ENCODE results near the gene SLC66A3. TPM values are rescaled to one million over a fixed set of nuclear protein-coding genes. Genes with fewer than 3 reads are reported as not detected.

SLC66A3 gene
- total RNA-seq, 1 experiment from 2014 or later = 13.3 TPM

- Histone ChIP-seq H3K27me3 (ENCODE audit: insufficient read depth, low read length) (no peaks in the 10 kb centered on the region), H2AK5ac (ENCODE audit: insufficient read length, low read length) (no peak overlapping the region), H3K23ac (ENCODE audit: insufficient read length, low read depth, low read length) (no peak overlapping the region), H3K4me2 (ENCODE audit: insufficient read depth, insufficient read length, low read length) (no peak overlapping the region), H3K27ac (ENCODE audit: insufficient read length, low read depth, low read length) (no peak overlapping the region), H2BK15ac (ENCODE audit: low read depth, low read length) (no peak overlapping the region), H4K91ac (ENCODE audit: insufficient read length, low read depth, low read length) (no peak overlapping the region), H3K79me2 (ENCODE audit: insufficient read depth, low read length) (no peaks in the 10 kb centered on the region), H3K14ac (ENCODE audit: insufficient read depth, low read length) (no peak overlapping the region), H2BK120ac (ENCODE audit: low read depth, low read length, poor library complexity, severe bottlenecking) (no peak overlapping the region), H4K8ac (replicated peaks; ENCODE audit: insufficient read length, low read depth, low read length) (no peak overlapping the region), H4K5ac (ENCODE audit: insufficient read length, low read depth, low read length) (no peak overlapping the region), H3T11ph (ENCODE audit: low read length) (no peak overlapping the region), H2AFZ (ENCODE audit: low read length) (no peak overlapping the region), H2BK5ac (ENCODE audit: insufficient read length, low read length) (no peak overlapping the region), H3K18ac (ENCODE audit: insufficient read length, low read depth, low read length) (no peak overlapping the region), H3K23me2 (ENCODE audit: insufficient read length, low read depth, low read length, poor library complexity, severe bottlenecking) (no peaks in the 10 kb centered on the region), H3K9ac (ENCODE audit: extremely low read depth, insufficient read length, low read length) (no peak overlapping the region), H3K79me1 (ENCODE audit: insufficient read depth, low read depth, low read length, poor library complexity, severe bottlenecking) (no peaks in the 10 kb centered on the region), H2BK12ac (ENCODE audit: insufficient read length, low read depth, low read length) (no peak overlapping the region), H2BK20ac (ENCODE audit: low read depth, low read length, poor library complexity, severe bottlenecking) (no peak overlapping the region), H3K9me3 (ENCODE audit: control insufficient read depth, low read depth, low read length) (no peaks in the 10 kb centered on the region), H3K4me1 (ENCODE audit: insufficient read depth, low read length) (no peaks in the 10 kb centered on the region), H3K56ac (ENCODE audit: insufficient read length, low read depth, low read length) (no peak overlapping the region), H3K4ac (ENCODE audit: low read depth, low read length) (no peak overlapping the region), H4K20me1 (ENCODE audit: control insufficient read depth, insufficient read depth, insufficient read length) (no peaks in the 10 kb centered on the region)
- no peak overlapping the region for H3K27ac Mint-ChIP-seq
- no peak for TF ChIP-seq CTCF (conservative IDR thresholded peaks at IDR 0.05)
- no peaks in the 10 kb centered on the region for H3K27me3 Mint-ChIP-seq (ENCODE audit: low read depth)
- WGBS (ENCODE audit: extremely low coverage, insufficient read length, low lambda C conversion rate) = no CpG with 5 or more reads among the region's 2 CpGs
- no peaks in the 10 kb centered on the region for H3K4me1 Mint-ChIP-seq
- H3K36me3 Mint-ChIP-seq (ENCODE audit: insufficient read depth in 1 of 3, low read depth in 3 of 3) = peaks cover 0 to 22% (median 19%) of the 10 kb centered on the region in 3 experiments; a peak in 5 of 7 replicates
- no peaks in the 10 kb centered on the region for H3K9me3 Mint-ChIP-seq
- DNase-seq = no peak
- no peak overlapping the region for H3K4me3 Mint-ChIP-seq
These were observed 32.5 kb downstream of the SLC66A3 start for GRCh38 chr2:11187731-11188130.
